HEK293 (cell line): ENCODE data around the gene MTFMT.

Source experiments
- GFI1B ChIP-seq: fragments of 450-650 bp; formaldehyde crosslinking; IDR thresholded peaks from 2 replicates; pipeline ENCODE4 v1.5.1; 2016; ENCODE audit warnings: missing biosample characterization, missing genetic modification characterization
- GLI4 ChIP-seq: fragments of 450-650 bp; formaldehyde crosslinking; IDR thresholded peaks from 2 replicates; pipeline ENCODE4 v1.5.1; 2016; ENCODE audit warnings: missing biosample characterization, missing genetic modification characterization
- KLF10 ChIP-seq: fragments of 450-650 bp; IDR thresholded peaks from 2 replicates; pipeline ENCODE4 v1.5.1; 2018; ENCODE audit warnings: missing biosample characterization, mild to moderate bottlenecking, missing genetic modification characterization
- SP2 ChIP-seq: fragments of 450-650 bp; formaldehyde crosslinking; IDR thresholded peaks from 2 replicates; pipeline ENCODE4 v1.5.1; 2016; ENCODE audit warnings: missing biosample characterization, missing genetic modification characterization
- SP3 ChIP-seq: fragments of 450-650 bp; formaldehyde crosslinking; IDR thresholded peaks from 2 replicates; pipeline ENCODE4 v1.5.1; 2016; ENCODE audit warnings: missing biosample characterization, missing genetic modification characterization
- YY2 ChIP-seq: fragments of 450-650 bp; formaldehyde crosslinking; IDR thresholded peaks from 2 replicates; pipeline ENCODE4 v1.5.1; 2016; ENCODE audit warnings: missing biosample characterization, missing genetic modification characterization
- ZBTB48 ChIP-seq: fragments of 450-650 bp; formaldehyde crosslinking; IDR thresholded peaks from 2 replicates; pipeline ENCODE4 v1.5.1; 2016; ENCODE audit warnings: missing biosample characterization, missing genetic modification characterization
- ZBTB8A ChIP-seq: fragments of 450-650 bp; formaldehyde crosslinking; IDR thresholded peaks from 2 replicates; pipeline ENCODE4 v1.5.1; 2016; ENCODE audit warnings: missing biosample characterization, missing genetic modification characterization
- ZNF146 ChIP-seq: fragments of 450-650 bp; formaldehyde crosslinking; IDR thresholded peaks from 2 replicates; pipeline ENCODE4 v1.5.1; 2016; ENCODE audit warnings: missing biosample characterization, missing genetic modification characterization
- ZNF184 ChIP-seq: fragments of 450-650 bp; IDR thresholded peaks from 2 replicates; pipeline ENCODE4 v1.5.1; 2018; ENCODE audit warnings: missing biosample characterization, mild to moderate bottlenecking, missing genetic modification characterization
- ZNF221 ChIP-seq: fragments of 450-650 bp; formaldehyde crosslinking; IDR thresholded peaks from 2 replicates; pipeline ENCODE4 v1.5.1; 2017; ENCODE audit warnings: missing biosample characterization, missing genetic modification characterization, borderline replicate concordance
- ZNF335 ChIP-seq: fragments of 450-650 bp; formaldehyde crosslinking; conservative IDR thresholded peaks from 2 replicates; pipeline ENCODE4 v1.5.1; 2016; ENCODE audit warnings: missing biosample characterization, missing genetic modification characterization
- ZNF501 ChIP-seq: fragments of 450-650 bp; formaldehyde crosslinking; IDR thresholded peaks from 2 replicates; pipeline ENCODE4 v1.5.1; 2016; ENCODE audit warnings: missing biosample characterization, missing genetic modification characterization
- ZNF623 ChIP-seq: fragments of 450-650 bp; formaldehyde crosslinking; IDR thresholded peaks from 2 replicates; pipeline ENCODE4 v1.5.1; 2016; ENCODE audit warnings: missing biosample characterization, missing genetic modification characterization
- ZNF777 ChIP-seq: fragments of 450-650 bp; formaldehyde crosslinking; IDR thresholded peaks from 2 replicates; pipeline ENCODE4 v1.5.1; 2017; ENCODE audit warnings: missing biosample characterization, missing genetic modification characterization, borderline replicate concordance
- TF ChIP-seq, protein P1 (sequence below): fragments of 450-650 bp; formaldehyde crosslinking; IDR thresholded peaks from 2 replicates; pipeline ENCODE4 v1.5.1; 2016; ENCODE audit warnings: missing biosample characterization, missing genetic modification characterization
- TF ChIP-seq, protein P2 (sequence below): fragments of 450-650 bp; formaldehyde crosslinking; IDR thresholded peaks from 2 replicates; pipeline ENCODE4 v1.5.1; 2016; ENCODE audit warnings: missing biosample characterization, missing genetic modification characterization
- TF ChIP-seq, protein P3 (sequence below): fragments of 450-650 bp; formaldehyde crosslinking; conservative IDR thresholded peaks from 2 replicates; pipeline ENCODE4 v1.5.1; 2016; ENCODE audit warnings: low read depth, missing biosample characterization, missing genetic modification characterization
- TF ChIP-seq, protein P4 (sequence below): fragments of 450-650 bp; formaldehyde crosslinking; IDR thresholded peaks from 2 replicates; pipeline ENCODE4 v1.5.1; 2017; ENCODE audit warnings: missing biosample characterization, missing genetic modification characterization
- TF ChIP-seq, protein P5 (sequence below): fragments of 450-650 bp; formaldehyde crosslinking; IDR thresholded peaks from 2 replicates; pipeline ENCODE4 v1.5.1; 2017; ENCODE audit warnings: missing biosample characterization, missing genetic modification characterization
- TF ChIP-seq, protein P6 (sequence below): fragments of 450-650 bp; formaldehyde crosslinking; IDR thresholded peaks from 2 replicates; pipeline ENCODE4 v1.5.1; 2016; ENCODE audit warnings: missing biosample characterization, missing genetic modification characterization

MTFMT gene

DNA sequence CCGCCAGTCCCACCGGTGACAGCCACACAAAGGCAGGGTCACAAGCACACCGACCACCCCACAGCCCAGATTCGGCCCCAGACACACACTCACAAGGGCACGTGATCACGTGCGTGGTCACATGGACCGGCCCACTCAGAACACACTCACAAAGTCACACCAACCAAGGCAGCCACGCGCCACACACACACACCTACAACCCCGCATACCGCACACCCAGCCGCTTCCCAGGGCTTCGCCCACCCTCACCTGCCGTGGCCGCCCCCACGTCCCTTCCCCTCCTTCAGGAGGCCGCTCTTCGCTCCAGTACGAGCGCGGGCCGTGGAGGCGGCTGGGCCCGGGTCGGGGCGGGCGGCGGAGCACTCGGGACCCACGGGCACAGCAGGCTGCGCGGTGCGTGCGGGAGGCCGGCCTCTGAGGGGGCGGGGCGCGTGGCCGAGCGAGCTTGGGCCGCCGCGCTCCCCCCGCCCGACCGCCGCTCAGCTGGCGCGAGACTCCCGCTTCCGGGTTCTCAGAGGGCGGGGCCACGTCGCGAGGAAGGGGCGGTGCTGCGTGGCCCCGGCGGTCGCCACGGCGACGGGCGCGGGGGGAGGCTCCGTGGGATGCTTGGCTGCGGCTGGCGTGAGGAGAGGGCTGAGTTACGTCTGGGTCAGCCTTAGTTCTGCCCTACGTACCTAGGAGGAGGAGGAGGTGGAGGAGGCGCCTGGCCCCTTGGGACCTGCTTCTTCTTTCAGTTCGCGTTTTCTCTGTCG, 39.8 kb downstream of the MTFMT start, which contains the start of gene SPG21 (continued):
- TF ChIP-seq, protein P1, sequence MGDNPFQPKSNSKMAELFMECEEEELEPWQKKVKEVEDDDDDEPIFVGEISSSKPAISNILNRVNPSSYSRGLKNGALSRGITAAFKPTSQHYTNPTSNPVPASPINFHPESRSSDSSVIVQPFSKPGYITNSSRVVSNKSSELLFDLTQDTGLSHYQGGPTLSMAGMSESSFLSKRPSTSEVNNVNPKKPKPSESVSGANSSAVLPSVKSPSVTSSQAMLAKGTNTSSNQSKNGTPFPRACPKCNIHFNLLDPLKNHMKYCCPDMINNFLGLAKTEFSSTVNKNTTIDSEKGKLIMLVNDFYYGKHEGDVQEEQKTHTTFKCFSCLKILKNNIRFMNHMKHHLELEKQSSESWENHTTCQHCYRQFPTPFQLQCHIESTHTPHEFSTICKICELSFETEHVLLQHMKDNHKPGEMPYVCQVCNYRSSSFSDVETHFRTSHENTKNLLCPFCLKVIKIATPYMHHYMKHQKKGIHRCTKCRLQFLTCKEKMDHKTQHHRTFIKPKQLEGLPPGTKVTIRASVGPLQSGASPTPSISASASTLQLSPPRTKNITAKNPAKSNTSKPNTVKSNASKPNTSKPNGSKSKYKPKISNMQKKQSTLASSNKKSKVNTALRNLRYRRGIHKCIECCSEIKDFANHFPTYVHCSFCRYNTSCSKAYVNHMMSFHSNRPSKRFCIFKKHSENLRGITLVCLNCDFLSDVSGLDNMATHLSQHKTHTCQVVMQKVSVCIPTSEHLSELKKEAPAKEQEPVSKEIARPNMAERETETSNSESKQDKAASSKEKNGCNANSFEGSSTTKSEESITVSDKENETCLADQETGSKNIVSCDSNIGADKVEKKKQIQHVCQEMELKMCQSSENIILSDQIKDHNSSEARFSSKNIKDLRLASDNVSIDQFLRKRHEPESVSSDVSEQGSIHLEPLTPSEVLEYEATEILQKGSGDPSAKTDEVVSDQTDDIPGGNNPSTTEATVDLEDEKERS (tag by site-specific recombination): no peak
- TF ChIP-seq GLI4 (tag by site-specific recombination): peak; percentile 87; the same call in 1 of the 2 replicates
- TF ChIP-seq, protein P2, sequence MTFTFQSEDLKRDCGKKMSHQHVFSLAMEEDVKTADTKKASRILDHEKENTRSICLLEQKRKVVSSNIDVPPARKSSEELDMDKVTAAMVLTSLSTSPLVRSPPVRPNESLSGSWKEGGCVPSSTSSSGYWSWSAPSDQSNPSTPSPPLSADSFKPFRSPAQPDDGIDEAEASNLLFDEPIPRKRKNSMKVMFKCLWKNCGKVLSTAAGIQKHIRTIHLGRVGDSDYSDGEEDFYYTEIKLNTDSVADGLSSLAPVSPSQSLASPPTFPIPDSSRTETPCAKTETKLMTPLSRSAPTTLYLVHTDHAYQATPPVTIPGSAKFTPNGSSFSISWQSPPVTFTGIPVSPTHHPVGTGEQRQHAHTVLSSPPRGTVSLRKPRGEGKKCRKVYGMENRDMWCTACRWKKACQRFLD (tag by site-specific recombination): 0 out of 2 replicates have a peak, but pooled peaks have one; percentile 60
- TF ChIP-seq SP2 (tag by site-specific recombination): peak; percentile 77
- TF ChIP-seq, protein P3, sequence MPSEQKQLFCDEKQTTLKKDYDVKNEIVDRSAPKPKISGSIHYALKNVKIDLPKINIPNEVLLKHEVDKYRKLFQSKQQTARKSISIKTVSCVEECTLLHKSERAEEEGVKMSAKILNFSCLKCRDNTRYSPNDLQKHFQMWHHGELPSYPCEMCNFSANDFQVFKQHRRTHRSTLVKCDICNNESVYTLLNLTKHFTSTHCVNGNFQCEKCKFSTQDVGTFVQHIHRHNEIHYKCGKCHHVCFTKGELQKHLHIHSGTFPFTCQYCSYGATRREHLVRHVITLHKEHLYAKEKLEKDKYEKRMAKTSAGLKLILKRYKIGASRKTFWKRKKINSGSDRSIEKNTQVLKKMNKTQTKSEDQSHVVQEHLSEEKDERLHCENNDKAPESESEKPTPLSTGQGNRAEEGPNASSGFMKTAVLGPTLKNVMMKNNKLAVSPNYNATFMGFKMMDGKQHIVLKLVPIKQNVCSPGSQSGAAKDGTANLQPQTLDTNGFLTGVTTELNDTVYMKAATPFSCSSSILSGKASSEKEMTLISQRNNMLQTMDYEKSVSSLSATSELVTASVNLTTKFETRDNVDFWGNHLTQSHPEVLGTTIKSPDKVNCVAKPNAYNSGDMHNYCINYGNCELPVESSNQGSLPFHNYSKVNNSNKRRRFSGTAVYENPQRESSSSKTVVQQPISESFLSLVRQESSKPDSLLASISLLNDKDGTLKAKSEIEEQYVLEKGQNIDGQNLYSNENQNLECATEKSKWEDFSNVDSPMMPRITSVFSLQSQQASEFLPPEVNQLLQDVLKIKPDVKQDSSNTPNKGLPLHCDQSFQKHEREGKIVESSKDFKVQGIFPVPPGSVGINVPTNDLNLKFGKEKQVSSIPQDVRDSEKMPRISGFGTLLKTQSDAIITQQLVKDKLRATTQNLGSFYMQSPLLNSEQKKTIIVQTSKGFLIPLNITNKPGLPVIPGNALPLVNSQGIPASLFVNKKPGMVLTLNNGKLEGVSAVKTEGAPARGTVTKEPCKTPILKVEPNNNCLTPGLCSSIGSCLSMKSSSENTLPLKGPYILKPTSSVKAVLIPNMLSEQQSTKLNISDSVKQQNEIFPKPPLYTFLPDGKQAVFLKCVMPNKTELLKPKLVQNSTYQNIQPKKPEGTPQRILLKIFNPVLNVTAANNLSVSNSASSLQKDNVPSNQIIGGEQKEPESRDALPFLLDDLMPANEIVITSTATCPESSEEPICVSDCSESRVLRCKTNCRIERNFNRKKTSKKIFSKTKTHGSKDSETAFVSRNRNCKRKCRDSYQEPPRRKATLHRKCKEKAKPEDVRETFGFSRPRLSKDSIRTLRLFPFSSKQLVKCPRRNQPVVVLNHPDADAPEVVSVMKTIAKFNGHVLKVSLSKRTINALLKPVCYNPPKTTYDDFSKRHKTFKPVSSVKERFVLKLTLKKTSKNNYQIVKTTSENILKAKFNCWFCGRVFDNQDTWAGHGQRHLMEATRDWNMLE: no peak
- TF ChIP-seq ZNF146 (tag by site-specific recombination): 0 out of 2 replicates have a peak, but pooled peaks have one; percentile 8
- TF ChIP-seq, protein P4, sequence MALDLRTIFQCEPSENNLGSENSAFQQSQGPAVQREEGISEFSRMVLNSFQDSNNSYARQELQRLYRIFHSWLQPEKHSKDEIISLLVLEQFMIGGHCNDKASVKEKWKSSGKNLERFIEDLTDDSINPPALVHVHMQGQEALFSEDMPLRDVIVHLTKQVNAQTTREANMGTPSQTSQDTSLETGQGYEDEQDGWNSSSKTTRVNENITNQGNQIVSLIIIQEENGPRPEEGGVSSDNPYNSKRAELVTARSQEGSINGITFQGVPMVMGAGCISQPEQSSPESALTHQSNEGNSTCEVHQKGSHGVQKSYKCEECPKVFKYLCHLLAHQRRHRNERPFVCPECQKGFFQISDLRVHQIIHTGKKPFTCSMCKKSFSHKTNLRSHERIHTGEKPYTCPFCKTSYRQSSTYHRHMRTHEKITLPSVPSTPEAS: peak; percentile 92
- TF ChIP-seq, protein P5, sequence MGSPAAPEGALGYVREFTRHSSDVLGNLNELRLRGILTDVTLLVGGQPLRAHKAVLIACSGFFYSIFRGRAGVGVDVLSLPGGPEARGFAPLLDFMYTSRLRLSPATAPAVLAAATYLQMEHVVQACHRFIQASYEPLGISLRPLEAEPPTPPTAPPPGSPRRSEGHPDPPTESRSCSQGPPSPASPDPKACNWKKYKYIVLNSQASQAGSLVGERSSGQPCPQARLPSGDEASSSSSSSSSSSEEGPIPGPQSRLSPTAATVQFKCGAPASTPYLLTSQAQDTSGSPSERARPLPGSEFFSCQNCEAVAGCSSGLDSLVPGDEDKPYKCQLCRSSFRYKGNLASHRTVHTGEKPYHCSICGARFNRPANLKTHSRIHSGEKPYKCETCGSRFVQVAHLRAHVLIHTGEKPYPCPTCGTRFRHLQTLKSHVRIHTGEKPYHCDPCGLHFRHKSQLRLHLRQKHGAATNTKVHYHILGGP: no peak
- TF ChIP-seq ZNF221 (tag by site-specific recombination): no peak
- 0 out of 2 replicates have a peak, but pooled peaks have one; percentile 16 for TF ChIP-seq ZNF623 (tag by site-specific recombination)
- TF ChIP-seq SP3 (tag by site-specific recombination): peak; percentile 67
- TF ChIP-seq ZNF184: no peak
- TF ChIP-seq ZBTB48 (tag by site-specific recombination): peak; percentile 53
- TF ChIP-seq YY2 (tag by site-specific recombination): peak; percentile 62; the same call in 1 of the 2 replicates
- peak; percentile 87 for TF ChIP-seq ZBTB8A (tag by site-specific recombination)
- TF ChIP-seq GFI1B (tag by site-specific recombination): no peak
- TF ChIP-seq ZNF501 (tag by site-specific recombination): peak; percentile 73
- TF ChIP-seq ZNF777 (tag by site-specific recombination): peak; percentile 79; the same call in 1 of the 2 replicates
- peak; percentile 64; the same call in 1 of the 2 replicates for TF ChIP-seq KLF10
- TF ChIP-seq, protein P6, sequence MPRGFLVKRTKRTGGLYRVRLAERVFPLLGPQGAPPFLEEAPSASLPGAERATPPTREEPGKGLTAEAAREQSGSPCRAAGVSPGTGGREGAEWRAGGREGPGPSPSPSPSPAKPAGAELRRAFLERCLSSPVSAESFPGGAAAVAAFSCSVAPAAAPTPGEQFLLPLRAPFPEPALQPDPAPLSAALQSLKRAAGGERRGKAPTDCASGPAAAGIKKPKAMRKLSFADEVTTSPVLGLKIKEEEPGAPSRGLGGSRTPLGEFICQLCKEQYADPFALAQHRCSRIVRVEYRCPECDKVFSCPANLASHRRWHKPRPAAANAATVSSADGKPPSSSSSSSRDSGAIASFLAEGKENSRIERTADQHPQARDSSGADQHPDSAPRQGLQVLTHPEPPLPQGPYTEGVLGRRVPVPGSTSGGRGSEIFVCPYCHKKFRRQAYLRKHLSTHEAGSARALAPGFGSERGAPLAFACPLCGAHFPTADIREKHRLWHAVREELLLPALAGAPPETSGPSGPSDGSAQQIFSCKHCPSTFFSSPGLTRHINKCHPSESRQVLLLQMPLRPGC: peak; percentile 75
- TF ChIP-seq ZNF335 (tag by site-specific recombination): peak; percentile 93
